Activated T-helper 1 cell treated with anti-CD3 and anti-CD28 coated beads, Interleukin-12 subunit alpha, Interleukin-12 subunit beta, Interleukin-2, Interleukin-4 antibody, amounts not matched to agents 30 ng/mL and 10 ng/mL and 1 ng/mL, durations not matched to agents 14 hours and 24 hours and 36 hours (primary cell): ENCODE measurements around the gene KLHL36. TPM values are rescaled to one million over a fixed set of nuclear protein-coding genes. Genes with fewer than 3 reads are reported as not detected.
"Not testable (repeated sequence)": the region's sequence is repeated elsewhere in the genome, so short reads cannot be mapped to it uniquely, and the experiment has no call there.

Experiments
- DNase-seq: peaks from one replicate; pipeline ENCODE4 v3.0.0; 2021; ENCODE audit warnings: low spot score
- H3K27ac Mint-ChIP-seq: one replicate; pipeline ENCODE4 v1.8.0; 2021; ENCODE audit warnings: mild to moderate bottlenecking, mixed read lengths
- H3K27me3 Mint-ChIP-seq: one replicate; pipeline ENCODE4 v1.8.0; 2022; ENCODE audit warnings: mild to moderate bottlenecking, moderate library complexity, mixed read lengths; ENCODE audit not compliant: insufficient read depth
- H3K36me3 Mint-ChIP-seq: one replicate; pipeline ENCODE4 v1.8.0; 2021; ENCODE audit warnings: low read depth, mixed read lengths
- H3K4me1 Mint-ChIP-seq: one replicate; pipeline ENCODE4 v1.8.0; 2021; ENCODE audit warnings: low read depth, mixed read lengths
- H3K4me3 Mint-ChIP-seq: one replicate; pipeline ENCODE4 v1.8.0; 2021; ENCODE audit warnings: mild to moderate bottlenecking, moderate library complexity, mixed read lengths
- H3K9me3 Mint-ChIP-seq: one replicate; pipeline ENCODE4 v1.8.0; 2021; ENCODE audit warnings: mixed read lengths
- intact Hi-C: fragments of 100-400 bp; cut with micrococcal nuclease; formaldehyde crosslinking; loops from one replicate; pipeline ENCODE4 v1.15.1; 2024
- total RNA-seq: library from RNA; stranded (reverse); gene quantifications from 2 replicates; pipeline ENCODE4 v1.2.3, GENCODE V29; 2022

KLHL36 gene
- total RNA-seq, 1 donor from 2014 or later = 39.3 TPM

GRCh38 chr16:84686707-84687298, 38.5 kb downstream of the KLHL36 start:
- DNase-seq = no peak
- Mint-ChIP-seq H3K36me3 (no peaks in the 10 kb centered on the region), H3K27me3 (peaks cover 17% of the 10 kb centered on the region), H3K4me1 (peaks cover 7% of the 10 kb centered on the region), H3K27ac (no peak overlapping the region), H3K9me3 (peaks cover 4% of the 10 kb centered on the region), H3K4me3 (no peak overlapping the region)
- intact Hi-C loops = no loop called here

DNA sequence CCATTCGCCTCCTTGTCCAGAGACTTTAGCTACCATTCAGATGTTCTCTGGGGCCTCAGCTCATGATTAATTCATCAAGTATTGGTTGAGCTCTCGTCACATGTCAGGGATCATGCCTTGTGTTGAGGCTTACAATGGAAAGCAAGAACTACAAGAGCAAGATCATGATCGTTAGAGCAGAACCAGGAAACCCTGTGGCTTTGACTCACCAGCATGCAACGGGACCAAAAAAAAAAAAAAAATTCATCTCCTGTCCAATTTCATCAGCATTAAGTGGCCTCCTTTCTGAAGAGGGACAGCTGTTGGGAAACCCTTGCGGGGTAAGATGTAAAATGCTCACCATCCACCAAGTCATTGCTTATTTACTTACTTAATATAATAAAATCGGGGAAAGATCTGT, 39.4 kb downstream of the KLHL36 start:
- no peak overlapping the region for H3K4me3 Mint-ChIP-seq
- H3K4me1 Mint-ChIP-seq = peaks cover 13% of the 10 kb centered on the region
- H3K36me3 Mint-ChIP-seq = no peaks in the 10 kb centered on the region
- intact Hi-C loops = no loop called here
- no peak overlapping the region for H3K27ac Mint-ChIP-seq
- H3K9me3 Mint-ChIP-seq = peaks cover 4% of the 10 kb centered on the region
- DNase-seq = no peak
- peaks cover 18% of the 10 kb centered on the region for H3K27me3 Mint-ChIP-seq

DNA sequence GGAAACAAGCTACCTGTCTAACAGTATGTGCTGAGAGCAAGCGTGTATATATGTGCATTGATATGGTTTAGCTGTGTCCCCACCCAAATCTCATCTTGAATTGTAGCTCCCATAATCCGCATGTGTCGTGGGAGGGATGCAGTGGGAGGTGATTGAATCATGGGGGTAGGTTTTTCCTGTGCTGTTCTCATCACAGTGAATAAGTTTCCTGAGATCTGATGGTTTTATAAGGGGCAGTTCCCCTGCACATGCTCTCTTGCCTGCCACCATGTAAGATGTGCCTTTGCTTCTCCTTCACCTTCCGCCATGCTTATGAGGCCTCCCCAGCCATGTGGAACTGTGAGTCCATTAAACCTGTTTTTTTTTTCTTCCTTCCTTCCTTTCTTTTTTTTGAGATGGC, 39.9 kb downstream of the KLHL36 start:
- intact Hi-C loops, H3K36me3 Mint-ChIP-seq, H3K27ac Mint-ChIP-seq, H3K9me3 Mint-ChIP-seq, H3K4me3 Mint-ChIP-seq, DNase-seq: not testable (repeated sequence)
- Mint-ChIP-seq H3K4me1 (peaks cover 15% of the 10 kb centered on the region), H3K27me3 (peaks cover 18% of the 10 kb centered on the region)

DNA sequence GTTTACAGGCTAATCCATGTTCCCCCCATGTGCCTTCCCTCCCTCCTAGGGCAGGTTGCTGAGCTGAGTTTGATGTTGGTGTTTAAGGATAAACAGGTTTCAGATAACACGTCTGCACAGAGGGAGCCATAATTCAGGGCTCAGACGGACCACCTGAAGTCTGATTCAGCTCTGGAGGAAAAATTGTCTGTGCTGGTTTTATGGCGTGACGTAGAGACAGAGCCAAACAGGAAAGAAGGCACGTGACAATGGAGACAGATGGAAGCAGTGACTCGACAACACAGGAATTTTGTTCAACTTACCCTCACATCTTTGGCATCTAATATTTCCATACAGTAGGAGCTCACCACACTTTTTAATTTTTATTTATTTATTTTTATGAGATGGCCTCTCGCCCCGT, 40.8 kb downstream of the KLHL36 start:
- Mint-ChIP-seq H3K4me3 (no peak overlapping the region), H3K27me3 (peaks cover 16% of the 10 kb centered on the region), H3K9me3 (peaks cover 4% of the 10 kb centered on the region), H3K27ac (no peak overlapping the region), H3K36me3 (no peaks in the 10 kb centered on the region), H3K4me1 (peaks cover 15% of the 10 kb centered on the region)
- DNase-seq = no peak
- intact Hi-C loops = no loop called here

GRCh38 chr16:84690088-84690819, 41.9 kb downstream of the KLHL36 start:
- H3K4me1 Mint-ChIP-seq = peaks cover 15% of the 10 kb centered on the region
- no peak overlapping the region for H3K4me3 Mint-ChIP-seq
- no peaks in the 10 kb centered on the region for H3K36me3 Mint-ChIP-seq
- no peak for DNase-seq
- H3K9me3 Mint-ChIP-seq = peaks cover 4% of the 10 kb centered on the region
- intact Hi-C loops = no loop called here
- no peak overlapping the region for H3K27ac Mint-ChIP-seq
- H3K27me3 Mint-ChIP-seq = peaks cover 16% of the 10 kb centered on the region

DNA sequence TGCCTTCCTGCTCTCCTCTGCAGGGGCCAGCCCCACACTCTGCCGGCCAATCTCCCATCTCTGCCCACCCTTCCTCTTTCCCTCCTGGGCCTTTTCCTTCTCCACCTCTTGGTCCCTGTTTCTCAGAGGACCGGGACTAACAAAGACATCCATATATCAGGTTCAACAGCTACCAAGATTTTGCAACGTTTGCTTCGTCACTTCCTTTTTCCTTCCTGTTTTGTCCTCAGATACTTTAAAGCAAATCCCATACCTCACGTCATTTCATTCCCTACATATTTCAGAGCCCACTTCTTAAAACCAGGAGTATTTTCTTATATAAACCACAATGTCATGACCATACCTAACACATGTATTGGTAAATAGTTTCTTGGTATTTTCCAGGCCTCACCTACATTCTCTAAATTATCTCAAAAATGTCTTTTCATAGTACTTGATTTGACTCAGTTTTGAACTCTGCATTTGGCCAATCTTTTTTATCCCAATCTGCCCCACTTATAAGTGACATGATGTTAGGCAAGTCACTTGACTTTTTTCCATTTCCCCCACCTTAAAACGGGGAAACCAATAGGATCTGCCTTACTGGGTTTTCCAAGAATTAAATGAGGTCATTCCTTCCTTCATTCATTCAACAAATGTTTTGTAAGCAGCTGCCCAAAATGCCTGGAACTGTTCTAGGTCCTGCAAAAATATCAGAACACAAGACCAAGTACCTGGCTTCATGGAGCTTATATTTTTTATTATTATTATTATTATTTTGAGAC, 44.3 kb downstream of the KLHL36 start:
- H3K4me1 Mint-ChIP-seq = peaks cover 12% of the 10 kb centered on the region
- H3K4me3 Mint-ChIP-seq = no peak overlapping the region
- no peaks in the 10 kb centered on the region for H3K36me3 Mint-ChIP-seq
- peaks cover 3% of the 10 kb centered on the region for H3K9me3 Mint-ChIP-seq
- H3K27me3 Mint-ChIP-seq = peaks cover 19% of the 10 kb centered on the region
- H3K27ac Mint-ChIP-seq = no peak overlapping the region
- intact Hi-C loops = no loop called here
- DNase-seq = no peak

GRCh38 chr16:84693869-84694268, 45.6 kb downstream of the KLHL36 start:
- intact Hi-C loops, H3K27ac Mint-ChIP-seq, DNase-seq, H3K36me3 Mint-ChIP-seq, H3K4me3 Mint-ChIP-seq, H3K9me3 Mint-ChIP-seq: not testable (repeated sequence)
- Mint-ChIP-seq H3K4me1 (peaks cover 12% of the 10 kb centered on the region), H3K27me3 (peaks cover 16% of the 10 kb centered on the region)

- H3K9me3 Mint-ChIP-seq = no peaks in the 10 kb centered on the region
- no peak for DNase-seq
Measured at GRCh38 chr16:84694980-84695379, 46.7 kb downstream of the KLHL36 start.

DNA sequence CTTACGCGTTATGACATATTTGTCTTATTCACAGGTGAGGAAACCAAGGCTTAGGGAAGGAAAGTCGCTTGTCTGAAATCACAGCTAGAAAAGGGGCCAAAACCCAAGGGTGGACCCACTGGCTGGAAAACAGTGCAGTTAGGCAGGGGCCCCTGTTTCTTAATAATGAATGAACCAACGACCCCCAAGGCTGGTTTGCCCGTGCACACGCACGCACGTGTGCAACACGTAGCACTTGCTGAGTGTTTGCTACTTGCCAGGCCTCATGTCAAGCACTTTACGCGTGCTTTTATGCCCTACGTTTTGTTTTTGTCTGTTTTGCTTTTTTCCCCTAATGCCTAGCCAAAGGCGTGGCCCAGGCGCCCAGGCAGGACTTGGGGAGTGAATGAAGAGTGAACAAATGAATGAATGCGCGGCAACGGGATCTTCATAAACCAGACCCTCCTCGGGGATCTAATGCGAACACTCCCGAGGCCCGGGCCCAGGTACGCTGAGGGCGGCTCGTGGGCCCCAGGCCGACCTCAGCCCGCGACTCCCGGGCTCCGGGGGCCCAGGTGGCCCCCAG, 50.9 kb downstream of the KLHL36 start:
- Mint-ChIP-seq H3K4me1 (peaks cover 32% of the 10 kb centered on the region), H3K4me3 (peak overlapping the region; percentile 82), H3K27me3 (peaks cover 7% of the 10 kb centered on the region), H3K9me3 (no peaks in the 10 kb centered on the region), H3K27ac (peak overlapping the region; percentile 84), H3K36me3 (peaks cover 6% of the 10 kb centered on the region)
- intact Hi-C loops = no loop called here
- peak; percentile 2 for DNase-seq

More at GRCh38 chr16:84694980-84695379, 46.7 kb downstream of the KLHL36 start:
- intact Hi-C loops = no loop called here
- H3K27me3 Mint-ChIP-seq = peaks cover 12% of the 10 kb centered on the region
- H3K4me3 Mint-ChIP-seq = no peak overlapping the region
- no peak overlapping the region for H3K27ac Mint-ChIP-seq
- no peaks in the 10 kb centered on the region for H3K36me3 Mint-ChIP-seq
- H3K4me1 Mint-ChIP-seq = peaks cover 12% of the 10 kb centered on the region

GRCh38 chr16:84699712-84700445, 51.6 kb downstream of the KLHL36 start, which contains the start of gene USP10:
Gene USP10 (plus strand): TSS chr16:84700000. CDS start chr16:84700091, 91 bp downstream.
- peaks cover 4% of the 10 kb centered on the region for H3K27me3 Mint-ChIP-seq
- intact Hi-C loops = loop anchor here (1.0 to 5.0 kb wide), 6 partner anchors 24 to 194 kb away; partner anchors contain the start of gene KLHL36
- peak within 1 kb of the TSS; percentile 96 for H3K27ac Mint-ChIP-seq
- DNase-seq = peak; percentile 84
- peaks cover 8% of the 10 kb centered on the region for H3K36me3 Mint-ChIP-seq
- no peaks in the 10 kb centered on the region for H3K9me3 Mint-ChIP-seq
- H3K4me3 Mint-ChIP-seq = peak within 1 kb of the TSS; percentile 99
- H3K4me1 Mint-ChIP-seq = peaks cover 38% of the 10 kb centered on the region

DNA sequence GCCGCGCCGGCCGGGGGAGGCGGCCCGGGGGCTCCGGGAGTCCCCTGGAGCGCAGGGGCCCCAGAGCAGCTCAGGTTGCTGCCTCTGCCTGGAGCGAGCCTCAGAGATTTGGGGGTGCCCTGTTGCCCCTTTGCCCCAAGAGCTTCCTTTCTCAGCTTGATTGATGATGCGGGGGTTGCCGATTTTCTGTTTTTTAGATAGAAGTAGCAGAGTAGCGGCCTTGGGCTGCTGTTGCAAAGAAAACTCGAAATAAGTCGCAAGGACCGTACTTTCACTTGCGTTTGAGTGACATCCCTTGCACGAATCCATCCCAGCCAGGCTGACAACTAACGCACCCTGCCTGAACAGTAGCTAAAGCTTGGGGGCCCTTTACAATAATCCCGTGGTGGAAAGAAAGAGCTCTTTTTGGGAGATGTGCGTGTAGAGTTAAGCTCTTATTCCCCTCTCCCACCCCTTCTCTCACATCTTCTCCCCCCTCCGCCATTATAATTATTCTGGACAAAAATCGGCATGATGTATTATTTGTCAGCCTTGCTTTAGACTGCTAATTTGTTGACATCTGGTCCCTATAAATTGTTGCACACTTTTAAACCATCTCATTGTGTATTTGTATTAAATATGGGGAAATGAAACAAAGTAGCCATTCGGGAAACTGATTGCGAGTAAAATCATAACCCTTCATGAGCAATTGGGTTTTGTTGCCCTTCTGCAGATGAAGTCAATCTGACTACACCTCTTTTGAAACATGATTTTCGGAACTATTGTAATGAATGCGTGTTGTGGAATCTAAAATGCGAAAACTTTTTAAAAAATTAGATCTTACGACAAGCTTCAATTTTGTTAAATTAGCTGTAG, 52.4 kb downstream of the KLHL36 start:
- peak; percentile 41 for DNase-seq
- Mint-ChIP-seq H3K36me3 (peaks cover 11% of the 10 kb centered on the region), H3K27ac (peak overlapping the region; percentile 96), H3K9me3 (no peaks in the 10 kb centered on the region), H3K4me1 (peaks cover 46% of the 10 kb centered on the region), H3K27me3 (peaks cover 3% of the 10 kb centered on the region), H3K4me3 (peak overlapping the region; percentile 99)
- intact Hi-C loops = loop anchor here (1.0 to 5.0 kb wide), 6 partner anchors 24 to 194 kb away; partner anchors contain the start of gene KLHL36
